Activated CD4-positive, CD25-positive, alpha-beta regulatory T cell treated with anti-CD3 and anti-CD28 coated beads, Interleukin-2, amount 50 U/mL, for 24 hours (primary cell): ENCODE results near the gene PDE4D.
A peak's percentile ranks its signal among the peaks of the same experiment; 100 is the strongest.
"Not testable (repeated sequence)": the region's sequence is repeated elsewhere in the genome, so short reads cannot be mapped to it uniquely, and the experiment has no call there.

Experiments
- ATAC-seq, 2 donors: fragments of 150-1000 bp; cut with Tn5 transposase; one replicate each; pipeline ENCODE4 v1.10.0; 2021; ENCODE audit warnings: mild to moderate bottlenecking in 1 of 2, moderate library complexity in 1 of 2

The PDE4D gene

DNA sequence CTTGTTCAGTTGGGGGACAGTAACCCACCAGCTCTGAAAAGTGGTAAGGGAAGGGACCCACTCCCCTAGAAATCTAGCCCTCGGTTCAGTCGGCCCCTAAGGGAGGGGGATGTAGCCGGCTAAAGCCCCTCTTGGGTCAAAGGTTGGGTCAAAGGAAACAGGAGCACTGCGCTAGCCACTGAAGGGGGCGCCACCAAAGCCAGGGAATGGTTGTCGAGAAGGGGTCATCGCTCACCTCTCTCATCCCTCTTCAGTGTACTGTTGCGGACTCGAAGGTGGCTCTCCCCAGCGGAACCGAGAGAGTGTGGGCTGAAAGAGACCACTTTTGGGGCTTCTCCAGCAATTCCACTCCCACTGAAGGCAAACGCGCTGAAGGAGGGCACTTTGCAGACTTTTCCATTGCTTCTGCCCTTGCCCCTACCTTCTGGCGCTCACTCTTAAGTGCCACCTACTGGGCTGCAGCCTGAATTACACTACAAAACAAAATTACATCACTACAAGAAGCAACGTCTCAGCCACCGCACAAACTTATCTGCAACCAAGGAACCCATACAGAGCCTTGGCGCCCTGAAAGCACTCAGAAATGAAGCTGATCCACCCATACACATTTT is 396.9 kb downstream of the PDE4D start:
- no peak for ATAC-seq

- no peak for ATAC-seq
Observed at GRCh38 chr5:59491945-59492344, 401.6 kb downstream of the PDE4D start.

- no peak for ATAC-seq
Observed at GRCh38 chr5:59489551-59489950, 404.0 kb downstream of the PDE4D start.

DNA sequence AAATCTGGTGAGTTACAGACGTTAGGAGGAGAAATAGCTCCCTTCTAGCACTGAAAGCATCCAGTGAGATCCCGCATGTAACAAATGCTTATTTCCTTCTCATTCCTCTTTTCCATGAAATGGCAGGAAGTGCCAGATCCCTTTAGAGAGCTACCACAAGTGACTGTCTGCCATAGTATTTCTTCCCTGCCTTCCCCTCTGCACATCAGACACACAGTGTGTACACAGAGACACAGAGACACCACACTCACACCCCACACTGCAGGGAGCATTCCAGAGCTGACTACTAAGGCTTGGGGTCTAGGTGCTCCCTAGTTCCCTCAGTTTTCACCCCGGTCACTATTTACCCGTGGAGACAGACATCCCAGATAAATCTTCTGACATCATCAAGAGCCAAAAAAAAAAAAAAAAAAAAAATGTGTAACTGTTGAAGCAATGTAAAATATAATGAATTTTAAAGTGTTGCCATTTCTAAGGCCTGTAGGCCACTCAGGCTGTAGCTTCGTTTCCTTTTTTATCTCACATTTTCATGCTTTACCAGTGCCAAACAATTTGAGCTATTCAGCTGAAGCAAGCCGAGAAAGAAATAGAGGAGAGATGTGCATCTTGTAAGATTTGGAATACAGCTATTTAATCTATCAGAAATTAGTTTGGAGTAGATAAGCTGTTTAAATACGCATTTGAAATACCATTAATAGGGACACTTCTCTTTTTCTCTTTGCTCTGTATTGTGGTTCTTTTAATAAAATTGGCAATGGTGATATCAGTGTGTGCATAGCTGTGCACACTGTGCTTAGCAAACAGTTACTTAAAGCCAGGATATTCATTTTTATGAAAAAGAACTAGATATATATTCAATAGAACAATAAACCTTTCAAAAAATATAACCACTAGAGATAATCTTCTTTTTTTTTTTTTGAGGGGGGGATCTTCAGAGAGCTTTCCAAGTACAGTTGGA is 405.5 kb downstream of the PDE4D start:
- no peak for ATAC-seq

DNA sequence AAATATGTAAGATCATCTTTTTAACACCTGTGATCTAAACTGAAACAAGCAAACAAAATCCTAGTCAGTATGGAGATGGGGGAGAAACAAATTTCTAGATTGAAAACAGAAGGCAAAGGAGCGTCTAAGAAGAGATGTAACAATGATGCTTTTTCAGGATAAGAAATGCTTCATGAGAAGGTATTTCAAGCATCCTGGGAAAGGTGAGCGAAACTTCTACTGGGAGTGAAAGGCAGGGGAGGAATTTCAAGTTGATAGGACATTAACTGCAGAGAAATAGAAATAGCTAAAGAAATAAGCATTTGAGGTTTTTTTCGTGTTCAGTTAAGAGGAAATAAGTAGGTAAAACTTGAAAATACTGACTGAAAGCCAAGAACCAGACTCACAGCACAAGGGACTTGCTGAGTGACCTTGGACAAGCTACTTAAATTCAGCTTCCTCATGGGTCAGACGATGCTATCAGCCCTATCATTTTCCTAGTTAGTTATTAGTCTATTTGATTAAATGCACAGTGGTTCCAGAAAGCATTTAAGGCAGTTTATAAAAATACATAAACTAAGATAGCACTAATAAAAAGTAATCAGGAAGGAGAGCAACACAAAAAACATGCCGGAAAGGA is 406.3 kb downstream of the PDE4D start:
- no peak for ATAC-seq

GRCh38 chr5:59486508-59486907 is 407.0 kb downstream of the PDE4D start:
- ATAC-seq, result no peak

DNA sequence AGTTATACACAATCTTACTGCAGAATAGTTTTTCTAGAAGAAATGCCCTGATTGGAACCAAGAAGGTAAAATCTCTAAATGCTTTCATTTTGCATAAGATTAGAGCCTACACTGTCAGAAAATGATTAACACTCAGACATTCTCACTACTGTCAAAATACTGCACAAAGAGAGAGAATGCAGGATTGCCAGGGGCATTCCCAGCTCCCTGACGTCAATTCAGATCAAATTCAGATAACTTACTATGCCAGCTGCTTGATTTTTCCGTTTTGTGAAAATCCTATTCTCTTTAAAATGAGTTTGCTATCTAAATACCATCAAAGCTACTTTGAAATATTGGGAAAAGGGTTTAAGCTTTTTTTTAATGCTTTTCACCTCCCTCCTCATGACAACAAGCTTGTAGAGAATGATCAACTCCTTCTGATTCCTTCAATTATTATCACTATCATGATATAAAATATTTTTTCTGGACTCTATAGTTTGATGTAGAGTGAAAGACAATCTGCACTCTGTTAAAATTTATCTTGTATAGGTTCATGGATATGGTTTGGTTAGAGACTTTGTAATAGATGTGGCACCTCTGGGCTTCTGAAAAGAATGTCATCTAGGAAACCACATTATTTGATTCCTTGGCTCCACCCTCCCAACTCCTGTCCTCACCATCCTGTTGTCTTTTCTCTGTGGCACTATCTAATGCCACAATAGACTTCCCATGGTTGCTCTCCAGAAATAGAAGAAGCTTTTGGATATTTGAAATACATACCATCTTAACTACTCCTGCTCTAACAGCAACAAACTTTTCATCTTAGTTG is 407.7 kb downstream of the PDE4D start:
- no peak for ATAC-seq

DNA sequence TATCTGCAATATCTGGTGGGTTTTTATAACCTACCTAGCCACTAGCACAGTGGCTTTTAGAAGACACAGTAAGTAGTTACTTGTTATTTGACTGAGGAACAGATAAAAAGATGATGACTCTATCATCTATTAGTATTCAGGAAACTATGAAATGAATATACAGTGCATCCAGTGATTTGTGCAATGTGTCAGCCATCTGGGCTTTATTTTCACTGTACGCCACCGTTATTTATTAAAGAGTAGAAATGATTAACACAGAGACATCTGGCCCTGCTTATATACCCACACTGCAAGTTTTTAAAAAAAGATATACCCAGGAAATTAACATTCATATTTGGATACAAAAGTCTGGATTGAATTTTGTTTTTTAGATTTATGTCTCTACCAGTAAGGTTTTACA is 408.4 kb downstream of the PDE4D start:
- peak in 1 of 2 donors; percentile 48 for ATAC-seq

- ATAC-seq, result peak; percentile 49 to 62
Observed at GRCh38 chr5:59484618-59485017, 408.9 kb downstream of the PDE4D start.

DNA sequence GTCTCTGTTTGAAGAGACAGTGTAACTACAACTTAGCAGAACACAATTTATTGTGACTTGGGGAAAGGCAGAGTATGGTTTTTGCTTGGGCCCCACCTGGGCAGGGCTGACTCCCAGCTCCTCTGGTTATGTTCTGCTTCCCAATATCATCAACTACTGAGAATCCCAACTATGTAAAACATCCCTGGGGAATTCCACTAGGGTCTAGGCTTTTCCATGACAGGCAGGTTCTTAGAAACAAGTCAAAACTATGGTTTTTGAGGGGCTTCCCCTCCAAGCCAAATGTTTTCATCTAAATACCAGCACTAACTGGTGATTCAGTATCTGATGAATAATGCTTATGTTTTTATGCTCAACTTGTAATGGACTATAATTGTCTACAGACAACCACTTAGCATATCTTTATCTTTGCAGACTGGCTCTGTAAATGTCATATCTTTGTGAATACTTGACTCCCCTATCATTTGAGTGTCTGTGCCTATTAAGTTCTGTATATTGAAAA is 409.5 kb downstream of the PDE4D start:
- peak; percentile 41 to 68 for ATAC-seq

DNA sequence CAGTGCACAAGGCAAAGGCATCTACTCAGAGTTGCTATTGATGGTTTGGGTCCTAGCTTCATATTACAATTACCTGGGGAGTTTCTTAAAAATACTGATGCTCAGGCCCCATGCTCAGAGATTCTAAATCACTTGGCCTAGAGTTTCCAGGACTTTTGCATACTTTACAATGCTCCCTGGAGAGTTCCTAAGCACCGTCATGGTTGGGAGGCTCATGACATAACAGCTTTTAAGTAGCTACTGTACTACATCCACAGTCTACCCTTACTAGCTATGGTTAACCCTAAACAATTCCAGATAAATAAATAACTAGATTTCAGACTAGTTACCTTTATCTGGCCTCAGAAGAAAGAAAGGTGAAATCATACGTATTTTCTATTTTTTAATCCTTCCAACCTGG is 414.4 kb downstream of the PDE4D start:
- ATAC-seq, result no peak

DNA sequence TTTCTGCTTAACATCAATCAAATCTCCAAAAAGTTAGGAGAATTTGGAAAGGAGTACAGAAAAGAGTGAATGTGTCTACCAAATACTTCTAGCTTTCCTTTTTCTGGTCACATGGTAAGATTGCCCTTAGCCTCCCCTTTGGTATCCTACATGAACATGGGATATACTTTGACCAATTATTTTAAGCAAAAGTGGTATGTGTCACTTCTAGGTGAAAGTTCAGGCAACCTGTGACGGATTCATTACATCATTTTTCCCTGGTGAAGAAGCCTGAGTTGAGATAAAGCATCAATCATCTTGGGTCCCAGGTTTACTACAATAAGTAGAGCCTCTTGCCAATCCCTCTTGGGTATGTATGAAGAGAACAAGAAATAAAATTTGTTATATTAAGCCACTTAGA is 419.2 kb downstream of the PDE4D start:
- no peak for ATAC-seq

DNA sequence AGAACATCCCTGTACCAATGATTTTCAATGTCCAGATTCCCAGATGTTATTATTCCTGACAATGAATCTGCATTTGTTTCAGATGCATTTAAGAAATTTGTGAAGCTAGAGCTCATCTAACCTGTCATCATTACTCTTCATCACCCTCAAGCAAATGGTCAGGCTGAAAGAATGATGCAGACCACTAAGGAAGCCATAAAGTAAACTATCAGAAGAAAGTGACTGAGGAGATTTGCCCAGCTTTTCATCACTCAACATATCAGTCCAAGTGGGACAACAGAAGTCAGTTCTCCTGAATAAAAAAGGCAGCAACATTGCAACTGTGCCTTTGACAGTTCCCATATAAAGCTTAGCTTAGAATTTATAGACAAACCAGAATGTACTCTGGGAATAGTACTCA is 419.9 kb downstream of the PDE4D start:
- ATAC-seq, result no peak

- ATAC-seq, result no peak
Observed at GRCh38 chr5:59471463-59471862, 422.1 kb downstream of the PDE4D start.

- ATAC-seq, result no peak
Observed at GRCh38 chr5:59467969-59468368, 425.6 kb downstream of the PDE4D start.

GRCh38 chr5:59466271-59466670 is 427.3 kb downstream of the PDE4D start:
- no peak for ATAC-seq

DNA sequence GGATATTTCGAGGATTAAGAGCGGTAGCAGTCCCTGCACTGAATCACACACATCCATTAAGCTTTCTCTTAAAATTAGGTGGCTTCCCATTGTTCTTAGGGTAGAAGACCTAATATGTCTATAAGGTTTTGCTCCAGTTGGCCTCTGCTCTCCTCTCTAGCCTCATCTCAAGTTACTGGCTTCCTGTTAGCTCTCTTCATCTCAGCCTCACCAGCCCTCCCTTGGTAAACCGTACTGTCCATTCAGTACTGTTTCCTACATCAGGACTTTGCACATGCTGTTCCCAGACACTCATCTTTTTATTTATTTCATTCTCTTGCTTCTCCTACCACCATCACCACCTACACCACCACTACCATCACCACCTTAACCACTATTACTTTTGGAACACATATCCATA is 428.6 kb downstream of the PDE4D start:
- no peak for ATAC-seq

DNA sequence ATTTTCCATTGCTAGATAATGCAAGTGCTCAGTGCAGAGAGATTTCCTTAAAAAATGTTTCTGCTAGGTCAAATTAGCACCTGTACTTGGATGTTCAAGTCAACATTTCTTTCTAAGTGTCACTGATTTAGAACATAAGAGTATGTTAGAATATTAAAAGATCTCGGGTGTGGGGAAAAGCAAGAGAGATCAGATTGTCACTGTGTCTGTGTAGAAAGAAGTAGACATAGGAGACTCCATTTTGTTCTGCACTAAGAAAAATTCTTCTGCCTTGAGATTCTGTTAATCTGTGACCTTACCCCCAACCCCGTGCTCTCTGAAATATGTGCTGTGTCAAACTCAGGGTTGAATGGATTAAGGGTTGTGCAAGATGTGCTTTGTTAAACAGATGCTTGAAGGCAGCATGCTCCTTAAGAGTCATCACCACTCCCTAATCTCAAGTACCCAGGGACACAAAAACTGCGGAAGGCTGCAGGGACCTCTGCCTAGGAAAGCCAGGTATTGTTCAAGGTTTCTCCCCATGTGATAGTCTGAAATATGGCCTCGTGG is 429.8 kb downstream of the PDE4D start:
- ATAC-seq, result not testable (repeated sequence)

GRCh38 chr5:59462956-59463355 is 430.6 kb downstream of the PDE4D start:
- no peak for ATAC-seq

DNA sequence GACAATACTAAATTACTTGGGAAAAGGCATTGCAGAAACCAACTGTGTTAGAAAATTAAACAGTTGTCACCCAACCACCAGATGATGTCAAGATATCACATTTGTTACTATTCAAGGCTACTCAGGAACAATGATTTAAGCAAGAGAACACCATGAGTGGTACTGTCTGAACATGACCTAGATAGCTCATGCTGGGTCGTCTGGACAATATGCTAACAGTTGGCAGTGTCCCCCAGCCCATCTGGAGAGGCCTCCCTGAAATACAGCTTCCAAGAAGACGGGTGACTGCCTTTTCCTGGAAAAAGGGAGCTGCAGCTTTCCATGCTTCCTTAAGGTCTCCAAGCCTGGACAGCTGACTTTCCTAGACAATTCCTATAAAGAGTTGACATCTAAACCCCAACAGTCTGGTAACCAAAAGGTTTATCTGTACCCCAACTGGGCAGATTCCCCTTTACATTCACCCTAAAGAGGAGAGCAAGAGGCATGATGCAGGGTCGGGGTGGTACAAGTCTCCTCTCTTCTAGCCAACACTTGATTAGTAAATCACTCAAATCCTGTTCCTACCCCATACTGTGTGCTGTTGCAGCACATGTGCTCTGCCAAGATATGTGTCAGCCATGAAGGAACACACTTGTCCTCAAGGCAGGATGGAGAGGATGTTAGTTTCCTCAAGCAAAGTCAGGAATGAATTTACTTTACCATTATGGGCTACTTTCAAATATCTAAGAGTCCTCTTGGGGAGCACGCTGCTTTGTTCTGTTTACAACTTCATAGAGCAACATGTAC is 433.0 kb downstream of the PDE4D start:
- ATAC-seq, result no peak

DNA sequence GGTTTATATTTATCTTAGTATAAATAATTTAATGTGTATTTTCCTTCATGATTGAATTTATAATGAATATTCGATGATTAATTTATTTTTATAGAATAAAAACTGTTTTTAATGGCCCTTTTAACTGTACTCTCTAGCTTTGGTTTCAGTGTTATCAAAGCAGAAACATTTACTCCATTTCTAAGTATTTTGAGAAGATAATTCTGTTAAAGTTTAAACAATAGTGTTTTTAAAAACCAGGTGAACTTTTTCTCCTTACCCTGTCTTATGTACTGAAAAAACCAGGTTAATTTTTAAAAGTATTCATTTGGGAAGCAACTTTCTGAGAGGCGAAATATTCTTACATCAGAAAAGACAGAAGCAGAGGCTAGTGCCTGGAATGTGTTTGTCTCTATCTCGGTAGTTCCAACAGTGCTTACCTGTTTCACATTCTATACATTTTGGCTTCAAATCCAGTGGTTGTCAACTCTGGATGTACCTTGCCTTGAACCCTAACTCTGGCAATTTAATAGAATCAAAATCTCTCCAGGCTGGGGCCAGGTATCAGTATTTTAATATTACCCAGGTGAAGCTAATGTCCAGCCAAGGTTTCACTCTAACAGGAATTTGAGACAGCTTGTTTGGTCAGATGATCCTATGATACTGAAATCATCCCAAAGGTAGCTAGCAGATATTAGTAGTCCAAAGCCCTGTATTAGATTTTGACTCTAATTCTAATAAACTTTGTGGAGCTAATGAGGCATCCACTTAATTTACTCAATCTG is 434.4 kb downstream of the PDE4D start:
- no peak for ATAC-seq
